Heart right ventricle (tissue), 16 donors: ENCODE measurements around the gene SLC25A33. TPM values are rescaled to one million over a fixed set of nuclear protein-coding genes. Genes with fewer than 3 reads are reported as not detected.

Experiments
- ATAC-seq, 8 donors: fragments of 200-7000 bp; cut with Tn5 transposase; one replicate each; pipeline ENCODE4 v1.9.1; 2020; ENCODE audit warnings: mild to moderate bottlenecking in 8 of 8, moderate library complexity in 8 of 8, moderate number of reproducible peaks in 1 of 8
- DNase-seq, 2 donors: peaks; one replicate each; pipeline ENCODE4 v3.0.0-alpha.2; 2020
- H3K27ac ChIP-seq, 10 donors: fragments of 200-600 bp; sonication (generic) in 2 of 10; one replicate each; pipeline versions ENCODE4 v1.5.0 to v1.8.0; 2020 to 2022; ENCODE audit warnings: mild to moderate bottlenecking in 3 of 10
- H3K27me3 ChIP-seq, 7 donors: fragments of 200-600 bp; one replicate each; pipeline ENCODE4 v1.8.0; 2021 to 2022; ENCODE audit warnings: mild to moderate bottlenecking in 2 of 7
- H3K36me3 ChIP-seq, 9 donors: fragments of 200-600 bp; sonication (generic) in 1 of 9; one replicate each; pipeline versions ENCODE4 v1.5.0 to v1.8.0; 2020 to 2022; ENCODE audit warnings: mild to moderate bottlenecking in 2 of 9
- H3K4me1 ChIP-seq, 9 donors: fragments of 200-600 bp; sonication (generic) in 1 of 9; one replicate each; pipeline versions ENCODE4 v1.5.0 to v1.8.0; 2020 to 2022; ENCODE audit warnings: mild to moderate bottlenecking in 4 of 9
- H3K4me3 ChIP-seq, 10 donors: fragments of 200-600 bp; sonication (generic) in 2 of 10; one replicate each; pipeline versions ENCODE4 v1.5.0 to v1.8.0; 2020 to 2022; ENCODE audit warnings: mild to moderate bottlenecking in 7 of 10, moderate library complexity in 2 of 10
- H3K9me3 ChIP-seq, 11 donors: fragments of 200-600 bp in 10 of 11; sonication (generic) in 2 of 11; one replicate each; pipeline versions ENCODE4 v1.5.0 to v1.8.0; 2013 to 2022; ENCODE audit warnings: mild to moderate bottlenecking in 2 of 11, control low read depth in 1 of 11, moderate library complexity in 1 of 11
- WGBS, 2 donors: extraction: QIAGEN DNeasy Blood & Tissue Kit; methylation state at CpG; one replicate each; pipeline ENCODE4 v1.1.7; 2013; ENCODE audit warnings: inconsistent platforms in 1 of 2; 5-methylcytosine and 5-hydroxymethylcytosine counted together
- intact Hi-C, 10 donors: fragments of 100-400 bp; cut with DNase I; formaldehyde crosslinking; loops; one replicate each; pipeline versions ENCODE4 v1.11.1 to v1.14.2; 2022
- polyA plus RNA-seq, 2 donors: library from polyadenylated mRNA; stranded (reverse); fragments of 200-250 nt; gene quantifications; one replicate each; pipeline ENCODE4 v1.2.3, GENCODE V29; 2013
- total RNA-seq, 10 donors: library from RNA; stranded (reverse); fragmentation: NEBNext Ultra II Directional in 3 of 10; extraction: Animal tissue kit (Norgen Biotek cat#: 25700) in 3 of 10; gene quantifications; one replicate each; pipeline versions ENCODE4 v1.2.1 to v1.2.4, GENCODE V29; 2021 to 2023
- TF ChIP-seq, protein P1 (sequence below), 9 donors: fragments of 200-600 bp; sonication (generic) in 2 of 9; IDR thresholded peaks; one replicate each; pipeline versions ENCODE4 v1.5.0 to v1.8.0; 2021 to 2022; ENCODE audit warnings: antibody characterized with exemption in 9 of 9, mild to moderate bottlenecking in 5 of 9, moderate library complexity in 1 of 9
- donor health status: Arrhythmogenic right ventricular cardiomyopathy.
- donor health status: ischemic (EF 13 %, LVEDD 7.1; RV severe dilation, severe dysfunction).
- donor health status: healthy with polysubstance abuse.
- donor health status: DM: no; HTN: yes; CAD: no.
- donor health status: DM: no; HTN: no; CAD: no.
- donor health status: ischemic (EF 25% LVEDD 6.9; RV normal size, moderate dysfunction).
- donor health status: ischemic (EF 25% LVEDD 5.7; RV mildly dilated, moderate dysfunction).
- donor health status: healthy.
- donor health status: DM: yes; HTN: yes; CAD: no.
- donor health status: Ischemic cardiomyopathy.
- donor health status: ischemic (EF 35%, LVEDD 5.7; RV mildly dilated, moderate dysfunction).
- donor health status: nonischemic (EF 11% LVEDD 7.7; RV severe dilation, severe dysfunction).
- donor health status: DM: yes; HTN: yes; CAD: no.
- donor health status: PGD.
- donor health status: ischemic (EF 29% LVEDD 5.4; RV normal size, mild dysfunction).
- donor health status: nonischemic (EF 23%, LVEDD 6.1; RV moderate dilation, normal function).

Gene SLC25A33
- total and polyA plus RNA-seq, 12 donors, result 2.8 to 7.7 (median 5.4) TPM

- TF ChIP-seq, protein P1, sequence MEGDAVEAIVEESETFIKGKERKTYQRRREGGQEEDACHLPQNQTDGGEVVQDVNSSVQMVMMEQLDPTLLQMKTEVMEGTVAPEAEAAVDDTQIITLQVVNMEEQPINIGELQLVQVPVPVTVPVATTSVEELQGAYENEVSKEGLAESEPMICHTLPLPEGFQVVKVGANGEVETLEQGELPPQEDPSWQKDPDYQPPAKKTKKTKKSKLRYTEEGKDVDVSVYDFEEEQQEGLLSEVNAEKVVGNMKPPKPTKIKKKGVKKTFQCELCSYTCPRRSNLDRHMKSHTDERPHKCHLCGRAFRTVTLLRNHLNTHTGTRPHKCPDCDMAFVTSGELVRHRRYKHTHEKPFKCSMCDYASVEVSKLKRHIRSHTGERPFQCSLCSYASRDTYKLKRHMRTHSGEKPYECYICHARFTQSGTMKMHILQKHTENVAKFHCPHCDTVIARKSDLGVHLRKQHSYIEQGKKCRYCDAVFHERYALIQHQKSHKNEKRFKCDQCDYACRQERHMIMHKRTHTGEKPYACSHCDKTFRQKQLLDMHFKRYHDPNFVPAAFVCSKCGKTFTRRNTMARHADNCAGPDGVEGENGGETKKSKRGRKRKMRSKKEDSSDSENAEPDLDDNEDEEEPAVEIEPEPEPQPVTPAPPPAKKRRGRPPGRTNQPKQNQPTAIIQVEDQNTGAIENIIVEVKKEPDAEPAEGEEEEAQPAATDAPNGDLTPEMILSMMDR (IDR thresholded peaks at IDR 0.05), result no peak
- 78 to 85% methylated on average over 11 of the region's 11 CpGs for WGBS, 2 donors
- Histone ChIP-seq H3K36me3 (peaks cover 0 to 66% (median 14%) of the 10 kb centered on the region in 9 donors), H3K4me3 (no peak overlapping the region), H3K27me3 (peaks cover 0 to 2% (median 0%) of the 10 kb centered on the region in 7 donors), H3K4me1 (peaks cover 0 to 3% (median 0%) of the 10 kb centered on the region in 9 donors), H3K27ac (no peak overlapping the region), H3K9me3 (no peaks in the 10 kb centered on the region)
- intact Hi-C loops, result no loop called here
- ATAC-seq, result no peak
- DNase-seq, result no peak
Observed at GRCh38 chr1:9612162-9612845, 73.0 kb downstream of the SLC25A33 start.

- TF ChIP-seq, protein P1 (IDR thresholded peaks at IDR 0.05), result no peak
- Histone ChIP-seq H3K27me3 (peaks cover 0 to 5% (median 0%) of the 10 kb centered on the region in 7 donors), H3K4me1 (no peaks in the 10 kb centered on the region), H3K4me3 (no peak overlapping the region), H3K27ac (no peak overlapping the region), H3K36me3 (peaks cover 0 to 59% (median 14%) of the 10 kb centered on the region in 9 donors), H3K9me3 (no peaks in the 10 kb centered on the region)
- intact Hi-C loops, result no loop called here
- ATAC-seq, result peak in 1 of 8 donors; percentile 6
- DNase-seq, result no peak
- 91 to 93% methylated on average over 20 of the region's 20 CpGs for WGBS, 2 donors
Observed at GRCh38 chr1:9612871-9613624, 73.8 kb downstream of the SLC25A33 start.

GRCh38 chr1:9613625-9614299 is 74.5 kb downstream of the SLC25A33 start:
- TF ChIP-seq, protein P1 (IDR thresholded peaks at IDR 0.05), result no peak
- Histone ChIP-seq H3K27ac (no peak overlapping the region), H3K27me3 (peaks cover 0 to 9% (median under 1%) of the 10 kb centered on the region in 7 donors), H3K4me3 (no peak overlapping the region), H3K9me3 (no peaks in the 10 kb centered on the region), H3K36me3 (peaks cover 0 to 52% (median 14%) of the 10 kb centered on the region in 9 donors), H3K4me1 (no peaks in the 10 kb centered on the region)
- ATAC-seq (no peak), DNase-seq (no peak)
- intact Hi-C loops, result no loop called here
- 89% methylated on average over 17 of the region's 17 CpGs for WGBS, 2 donors
